SKM-1 treated with dmso at 0.1 percent for 144 hours (cell line): ENCODE results near the gene PRTN3.

Experiments
- DNase-seq: peaks from one replicate; lab custom pipeline; 2025; ENCODE audit not compliant: unreplicated experiment; lab: John Stamatoyannopoulos, UW

PRTN3 gene

GRCh38 chr19:896999-897398 is 56.2 kb downstream of the PRTN3 start:
- no peak for DNase-seq

DNA sequence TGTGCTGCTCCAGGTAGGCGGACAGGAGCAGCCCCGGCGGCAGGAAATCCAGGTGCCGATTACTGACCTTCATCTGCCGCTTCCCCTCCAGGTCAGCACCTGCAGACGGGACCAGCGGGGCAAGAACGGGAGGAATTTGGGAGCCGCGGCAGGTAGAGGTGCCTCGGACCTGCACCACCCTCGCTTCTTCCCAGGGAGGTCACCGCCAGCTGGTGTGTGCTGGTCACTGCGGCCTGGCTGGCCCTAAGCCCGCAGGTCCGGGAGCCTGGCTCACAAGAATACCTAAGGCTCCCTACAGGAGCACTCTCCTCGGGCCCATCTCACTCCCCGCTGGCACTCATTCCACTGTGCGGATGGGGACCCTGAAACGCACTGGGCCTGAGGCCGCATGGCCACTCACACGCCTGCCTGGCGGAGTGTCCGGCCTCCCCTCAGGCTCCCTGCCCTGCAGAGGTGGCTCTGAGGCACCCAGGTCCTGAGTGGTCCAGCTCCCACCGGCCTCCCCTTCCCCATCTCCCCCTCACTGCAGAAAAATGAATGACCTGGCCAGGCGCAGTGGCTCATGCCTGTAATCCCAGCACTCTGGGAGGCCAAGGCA is 56.7 kb downstream of the PRTN3 start:
- DNase-seq = no peak
